Common myeloid progenitor, CD34-positive (primary cell): ENCODE measurements around the gene CR1.

ENCODE experiments used
- CTCF ChIA-PET: fragments of 350-600 bp; sonication (Branson Sonifier 250); formaldehyde crosslinking; loops from one replicate; lab custom pipeline; 2021; ENCODE audit warnings: antibody characterized with exemption; lab: Charles Lee
- POLR2A ChIA-PET: fragments of 350-600 bp; sonication (Branson Sonifier 250); formaldehyde crosslinking; loops from one replicate; lab custom pipeline; 2021; ENCODE audit warnings: antibody characterized with exemption; lab: Charles Lee
- DNase-seq, 3 donors: peaks; one replicate each; pipeline versions ENCODE4 v3.0.0 to v3.0.0-alpha.2; 2013
- H3K27ac ChIP-seq, 2 experiments: 1 replicate in 1 of 2; 2 replicates in 1 of 2; pipeline ENCODE4 v1.7.0; 2013; ENCODE audit warnings: inconsistent platforms in 2 of 2, low read length in 2 of 2, mild to moderate bottlenecking in 2 of 2, low read depth in 1 of 2, moderate library complexity in 1 of 2; ENCODE audit not compliant: severe bottlenecking in 2 of 2, insufficient read depth in 1 of 2, poor library complexity in 1 of 2
- H3K27me3 ChIP-seq, 5 experiments: replicated peaks in 2 of 5; 1 replicate in 3 of 5; 2 replicates in 2 of 5; pipeline versions ENCODE4 v1.6.1 to v1.7.0; 2013; ENCODE audit warnings: low read length in 4 of 5, mild to moderate bottlenecking in 2 of 5, moderate library complexity in 2 of 5, inconsistent platforms in 1 of 5; ENCODE audit not compliant: insufficient read depth in 5 of 5, control insufficient read depth in 4 of 5
- H3K36me3 ChIP-seq, 4 experiments: 1 replicate in 2 of 4; 2 replicates in 2 of 4; pipeline versions ENCODE4 v1.6.1 to v1.7.0; 2013; ENCODE audit warnings: low read length in 3 of 4, control low read depth in 1 of 4, mild to moderate bottlenecking in 1 of 4; ENCODE audit not compliant: control insufficient read depth in 4 of 4, insufficient read depth in 4 of 4
- H3K4me1 ChIP-seq, 4 experiments: 1 replicate in 3 of 4; 2 replicates in 1 of 4; pipeline versions ENCODE4 v1.6.1 to v1.7.1; 2013; ENCODE audit warnings: low read length in 3 of 4, mild to moderate bottlenecking in 3 of 4, control low read depth in 1 of 4, inconsistent platforms in 1 of 4, moderate library complexity in 1 of 4; ENCODE audit not compliant: control insufficient read depth in 4 of 4, insufficient read depth in 4 of 4; ENCODE audit errors: control extremely low read depth in 1 of 4
- H3K4me3 ChIP-seq, 7 experiments: 1 replicate in 4 of 7; 2 replicates in 3 of 7; pipeline versions ENCODE4 v1.5.1 to v1.7.0; 2013; ENCODE audit warnings: mild to moderate bottlenecking in 7 of 7, low read length in 6 of 7, moderate library complexity in 6 of 7, inconsistent platforms in 2 of 7, low read depth in 2 of 7, control low read depth in 1 of 7; ENCODE audit not compliant: insufficient read depth in 4 of 7, control insufficient read depth in 1 of 7; ENCODE audit errors: extremely low read depth in 1 of 7
- H3K9me3 ChIP-seq, 5 experiments: 1 replicate in 4 of 5; 2 replicates in 1 of 5; pipeline versions ENCODE4 v1.6.1 to v1.7.1; 2013; ENCODE audit warnings: low read length in 4 of 5, mild to moderate bottlenecking in 2 of 5, inconsistent platforms in 1 of 5, low read depth in 1 of 5, moderate library complexity in 1 of 5; ENCODE audit not compliant: control insufficient read depth in 4 of 5, insufficient read depth in 2 of 5; ENCODE audit errors: control extremely low read depth in 1 of 5
- WGBS: methylation state at CpG from one replicate; pipeline ENCODE4 v1.1.5; 2013; ENCODE audit not compliant: insufficient coverage; 5-methylcytosine and 5-hydroxymethylcytosine counted together

The CR1 gene

GRCh38 chr1:207501071-207501470 lies 5.1 kb downstream of the CR1 start:
- 95% methylated on average over 2 of the region's 5 CpGs for whole genome bisulfite sequencing
- H3K4me1 ChIP-seq = peaks cover 0 to 8% (median 5%) of the 10 kb centered on the region in 4 experiments
- DNase-seq = no peak
- CTCF ChIA-PET = interaction anchor here (1.3 to 4.1 kb wide), 4 partner anchors 45 to 417 kb away, joined by 3 to 25 read pairs (median 9); partner anchors contain the start of gene CD55
- POLR2A ChIA-PET = no interaction called here
- H3K36me3 ChIP-seq = no peaks in the 10 kb centered on the region
- H3K4me3 ChIP-seq = no peak overlapping the region
- H3K9me3 ChIP-seq = no peaks in the 10 kb centered on the region
- H3K27me3 ChIP-seq = peaks cover 0 to 8% (median 0%) of the 10 kb centered on the region in 5 experiments
- H3K27ac ChIP-seq = no peak overlapping the region

DNA sequence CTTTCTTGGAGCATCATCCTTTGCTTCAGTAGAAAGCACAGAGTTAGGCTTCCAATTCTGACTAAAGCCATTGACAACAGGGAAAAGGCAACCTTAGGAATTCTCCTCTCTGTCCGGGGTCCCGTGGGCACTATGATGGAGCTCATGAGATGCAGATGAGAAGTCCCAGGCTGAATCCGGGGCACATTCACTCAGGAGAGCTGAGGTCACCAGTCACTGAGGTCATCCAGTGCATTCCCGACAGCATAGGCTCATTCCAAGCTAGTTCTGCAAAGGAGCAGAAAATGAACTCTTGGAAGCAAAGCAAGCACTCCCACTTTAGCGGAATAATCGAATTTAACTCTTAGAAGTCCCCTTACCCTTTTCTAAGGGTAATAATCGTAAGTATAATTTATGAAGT lies 6.8 kb downstream of the CR1 start:
- H3K27me3 ChIP-seq = no peaks in the 10 kb centered on the region
- POLR2A ChIA-PET = no interaction called here

DNA sequence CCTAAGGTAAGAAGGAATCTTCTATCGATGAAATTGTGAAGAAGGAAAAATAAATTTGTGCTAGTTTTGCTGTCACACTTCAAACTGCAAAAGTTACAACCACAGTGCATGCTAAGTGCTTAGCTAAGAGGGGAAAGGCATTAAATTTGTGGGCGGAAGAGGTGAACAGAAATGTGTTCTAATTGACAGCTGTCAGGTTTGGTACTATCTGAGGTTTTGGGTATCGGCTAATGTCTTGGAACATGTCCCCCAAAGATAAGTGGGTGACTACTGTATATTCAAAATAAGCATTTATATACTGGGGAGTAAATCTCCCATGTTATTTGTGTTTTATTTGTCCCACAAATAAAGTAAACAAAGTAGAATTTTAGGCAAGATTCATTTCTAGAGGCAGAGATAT lies 8.0 kb downstream of the CR1 start:
- no peaks in the 10 kb centered on the region for H3K4me1 ChIP-seq
- no peak for DNase-seq
- H3K4me3 ChIP-seq = no peak overlapping the region
- no peaks in the 10 kb centered on the region for H3K27me3 ChIP-seq
- no peak overlapping the region for H3K27ac ChIP-seq
- WGBS = 100% methylated on average over 2 of the region's 3 CpGs
- no peaks in the 10 kb centered on the region for H3K36me3 ChIP-seq
- H3K9me3 ChIP-seq = no peaks in the 10 kb centered on the region
- CTCF ChIA-PET = interaction anchor here (0.6 to 1.5 kb wide), 3 partner anchors 10 to 353 kb away, joined by 3 read pairs; no protein-coding TSS in a partner anchor
- POLR2A ChIA-PET = no interaction called here

More for the DNA sequence above, 6.8 kb downstream of the CR1 start:
- Histone ChIP-seq H3K9me3 (no peaks in the 10 kb centered on the region), H3K4me3 (no peak overlapping the region), H3K27ac (no peak overlapping the region), H3K4me1 (peaks cover 0 to 5% (median 0%) of the 10 kb centered on the region in 4 experiments), H3K36me3 (no peaks in the 10 kb centered on the region)
- DNase-seq = no peak
- WGBS = 91% methylated on average over 5 of the region's 7 CpGs
- CTCF ChIA-PET = interaction anchor here (1.3 kb wide), 1 partner anchor 9 kb away, joined by 4 read pairs; no protein-coding TSS in a partner anchor

GRCh38 chr1:207504438-207504837 lies 8.5 kb downstream of the CR1 start:
- Histone ChIP-seq H3K4me3 (no peak overlapping the region), H3K27me3 (no peaks in the 10 kb centered on the region), H3K27ac (no peak overlapping the region), H3K4me1 (no peaks in the 10 kb centered on the region), H3K36me3 (no peaks in the 10 kb centered on the region), H3K9me3 (no peaks in the 10 kb centered on the region)
- ChIA-PET POLR2A (no interaction called here), CTCF (interaction anchor here (0.6 to 1.5 kb wide), 3 partner anchors 10 to 318 kb away, joined by 3 to 4 read pairs (median 3); no protein-coding TSS in a partner anchor)
- no peak for DNase-seq

DNA sequence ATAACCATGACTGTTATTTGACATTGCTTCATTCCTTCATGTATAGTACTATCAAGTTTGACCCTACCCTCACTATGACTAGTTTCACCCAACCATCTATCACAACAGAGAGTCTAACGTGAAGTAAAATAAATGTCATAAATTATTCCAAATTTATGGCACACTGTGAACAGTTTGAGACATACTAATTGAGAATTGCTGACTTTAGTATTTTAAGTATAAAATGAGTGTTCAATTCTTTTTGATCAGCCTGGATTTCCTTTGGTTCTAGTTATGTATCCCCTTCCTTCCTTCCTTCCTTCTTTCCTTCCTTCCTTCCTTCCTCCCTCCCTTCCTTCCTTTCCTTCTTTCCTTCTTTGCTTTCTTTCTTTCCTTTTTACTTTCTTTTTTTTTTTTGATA lies 14.5 kb downstream of the CR1 start:
- no peak overlapping the region for H3K27ac ChIP-seq
- ChIA-PET CTCF (interaction anchor here (1.0 kb wide), 1 partner anchor 11 kb away, joined by 3 read pairs; no protein-coding TSS in a partner anchor), POLR2A (no interaction called here)
- WGBS = no CpG with 5 or more reads among the region's 1 CpG
- H3K4me1 ChIP-seq = no peaks in the 10 kb centered on the region
- H3K27me3 ChIP-seq = no peaks in the 10 kb centered on the region
- no peak for DNase-seq
- H3K36me3 ChIP-seq = no peaks in the 10 kb centered on the region
- no peaks in the 10 kb centered on the region for H3K9me3 ChIP-seq
- no peak overlapping the region for H3K4me3 ChIP-seq

DNA sequence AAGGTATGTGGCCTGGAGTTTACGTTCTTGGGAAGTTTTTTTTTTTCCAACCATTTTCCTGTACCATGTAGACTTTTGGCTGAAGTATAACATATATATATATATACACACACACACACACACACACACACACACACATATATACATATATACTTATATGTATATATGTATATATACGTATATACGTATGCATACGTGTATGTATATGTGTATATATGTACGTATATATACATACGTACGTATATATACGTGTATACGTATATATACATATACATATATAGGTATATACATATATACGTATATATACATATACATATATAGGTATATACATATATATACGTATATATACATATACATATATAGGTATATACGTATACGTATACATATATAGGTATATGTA lies 18.9 kb downstream of the CR1 start:
- Histone ChIP-seq H3K27me3 (no peaks in the 10 kb centered on the region), H3K27ac (no peak overlapping the region), H3K36me3 (no peaks in the 10 kb centered on the region), H3K9me3 (peaks cover 0 to 4% (median 0%) of the 10 kb centered on the region in 5 experiments), H3K4me3 (no peak overlapping the region), H3K4me1 (no peaks in the 10 kb centered on the region)
- ChIA-PET POLR2A (no interaction called here), CTCF (no interaction called here)
- WGBS = no CpG with 5 or more reads among the region's 13 CpGs
- DNase-seq = no peak

DNA sequence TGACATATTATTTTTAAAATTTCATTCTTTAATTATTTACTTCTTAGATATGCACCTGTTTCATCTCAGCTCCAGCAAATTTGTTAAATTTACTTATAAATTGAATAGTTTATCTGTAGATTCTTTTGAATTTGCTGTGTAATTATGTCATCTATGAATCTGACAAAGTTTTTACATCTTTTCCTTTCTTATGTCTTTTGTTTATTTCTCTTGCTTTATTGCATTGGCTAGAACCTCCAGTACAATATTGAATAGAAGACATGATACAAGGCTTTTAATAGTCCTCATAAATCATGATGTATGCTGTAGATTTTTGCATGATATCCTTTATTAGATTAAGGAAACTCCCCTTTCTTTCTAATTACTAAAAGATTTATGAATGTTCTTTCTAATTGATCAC lies 20.8 kb downstream of the CR1 start:
- no peak overlapping the region for H3K27ac ChIP-seq
- no peaks in the 10 kb centered on the region for H3K4me1 ChIP-seq
- H3K9me3 ChIP-seq = peaks cover 0 to 4% (median 0%) of the 10 kb centered on the region in 5 experiments
- ChIA-PET CTCF (no interaction called here), POLR2A (no interaction called here)
- H3K36me3 ChIP-seq = no peaks in the 10 kb centered on the region
- no peaks in the 10 kb centered on the region for H3K27me3 ChIP-seq
- H3K4me3 ChIP-seq = no peak overlapping the region
- DNase-seq = no peak
